ENCODE results near the gene NNAT. TPM values are rescaled to one million over a fixed set of nuclear protein-coding genes. Genes with fewer than 3 reads are reported as not detected.

Gene NNAT
- total RNA-seq, 1 experiment from 2014 or later: 43.1 TPM

GRCh38 chr20:37513779-37514359, 7.2 kb upstream of the NNAT start:
- no peaks in the 10 kb centered on the region for H3K9me3 ChIP-seq (ENCODE audit: control insufficient read depth, low read depth, low read length)
- H3K27ac Mint-ChIP-seq: no peak overlapping the region
- H3K4me2 ChIP-seq (ENCODE audit: insufficient read depth, insufficient read length, low read length): no peak overlapping the region
- no peak overlapping the region for H3K4ac ChIP-seq (ENCODE audit: low read depth, low read length)
- no peaks in the 10 kb centered on the region for H3K9me3 Mint-ChIP-seq
- no peak overlapping the region for H4K91ac ChIP-seq (ENCODE audit: insufficient read length, low read depth, low read length)
- no peak overlapping the region for H3K23ac ChIP-seq (ENCODE audit: insufficient read length, low read depth, low read length)
- H2BK20ac ChIP-seq (ENCODE audit: low read depth, low read length, poor library complexity, severe bottlenecking): no peak overlapping the region
- no peak overlapping the region for H4K5ac ChIP-seq (ENCODE audit: insufficient read length, low read depth, low read length)
- H3K9ac ChIP-seq (ENCODE audit: extremely low read depth, insufficient read length, low read length): no peak overlapping the region
- H3K14ac ChIP-seq (ENCODE audit: insufficient read depth, low read length): no peak overlapping the region
- no peak for DNase-seq
- no peak overlapping the region for H3K27ac ChIP-seq (ENCODE audit: insufficient read length, low read depth, low read length)
- H3K79me1 ChIP-seq (ENCODE audit: insufficient read depth, low read depth, low read length, poor library complexity, severe bottlenecking): peaks cover 4% of the 10 kb centered on the region
- no CpG with 5 or more reads among the region's 4 CpGs for WGBS (ENCODE audit: extremely low coverage, insufficient read length, low lambda C conversion rate)
- no peak overlapping the region for H2BK15ac ChIP-seq (ENCODE audit: low read depth, low read length)
- no peak overlapping the region for H2BK12ac ChIP-seq (ENCODE audit: insufficient read length, low read depth, low read length)
- H4K8ac ChIP-seq (replicated peaks; ENCODE audit: insufficient read length, low read depth, low read length): no peak overlapping the region
- no peak overlapping the region for H2AK5ac ChIP-seq (ENCODE audit: insufficient read length, low read length)
- H3K36me3 Mint-ChIP-seq (ENCODE audit: insufficient read depth in 1 of 3, low read depth in 3 of 3): peaks cover 20 to 63% (median 28%) of the 10 kb centered on the region in 3 experiments
- H2BK5ac ChIP-seq (ENCODE audit: insufficient read length, low read length): no peak overlapping the region
- no peaks in the 10 kb centered on the region for H4K20me1 ChIP-seq (ENCODE audit: control insufficient read depth, insufficient read depth, insufficient read length)
- H2BK120ac ChIP-seq (ENCODE audit: low read depth, low read length, poor library complexity, severe bottlenecking): no peak overlapping the region
- H2AFZ ChIP-seq (ENCODE audit: low read length): no peak overlapping the region
- H3K18ac ChIP-seq (ENCODE audit: insufficient read length, low read depth, low read length): no peak overlapping the region
- TF ChIP-seq, protein P1, sequence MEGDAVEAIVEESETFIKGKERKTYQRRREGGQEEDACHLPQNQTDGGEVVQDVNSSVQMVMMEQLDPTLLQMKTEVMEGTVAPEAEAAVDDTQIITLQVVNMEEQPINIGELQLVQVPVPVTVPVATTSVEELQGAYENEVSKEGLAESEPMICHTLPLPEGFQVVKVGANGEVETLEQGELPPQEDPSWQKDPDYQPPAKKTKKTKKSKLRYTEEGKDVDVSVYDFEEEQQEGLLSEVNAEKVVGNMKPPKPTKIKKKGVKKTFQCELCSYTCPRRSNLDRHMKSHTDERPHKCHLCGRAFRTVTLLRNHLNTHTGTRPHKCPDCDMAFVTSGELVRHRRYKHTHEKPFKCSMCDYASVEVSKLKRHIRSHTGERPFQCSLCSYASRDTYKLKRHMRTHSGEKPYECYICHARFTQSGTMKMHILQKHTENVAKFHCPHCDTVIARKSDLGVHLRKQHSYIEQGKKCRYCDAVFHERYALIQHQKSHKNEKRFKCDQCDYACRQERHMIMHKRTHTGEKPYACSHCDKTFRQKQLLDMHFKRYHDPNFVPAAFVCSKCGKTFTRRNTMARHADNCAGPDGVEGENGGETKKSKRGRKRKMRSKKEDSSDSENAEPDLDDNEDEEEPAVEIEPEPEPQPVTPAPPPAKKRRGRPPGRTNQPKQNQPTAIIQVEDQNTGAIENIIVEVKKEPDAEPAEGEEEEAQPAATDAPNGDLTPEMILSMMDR (conservative IDR thresholded peaks at IDR 0.05): no peak
- H3K56ac ChIP-seq (ENCODE audit: insufficient read length, low read depth, low read length): no peak overlapping the region
- H3K4me1 Mint-ChIP-seq: peaks cover 32% of the 10 kb centered on the region in 2 experiments
- H3K79me2 ChIP-seq (ENCODE audit: insufficient read depth, low read length): peaks cover 3% of the 10 kb centered on the region; the same call in 1 of the 2 replicates
- peaks cover 4% of the 10 kb centered on the region; the same call in 1 of the 2 replicates for H3K4me1 ChIP-seq (ENCODE audit: insufficient read depth, low read length)
- H3K27me3 Mint-ChIP-seq (ENCODE audit: low read depth): no peaks in the 10 kb centered on the region
- no peak overlapping the region for H3K4me3 Mint-ChIP-seq
- H3K23me2 ChIP-seq (ENCODE audit: insufficient read length, low read depth, low read length, poor library complexity, severe bottlenecking): no peaks in the 10 kb centered on the region
- no peaks in the 10 kb centered on the region for H3K27me3 ChIP-seq (ENCODE audit: insufficient read depth, low read length)
- no peak overlapping the region for H3T11ph ChIP-seq (ENCODE audit: low read length)
